Measurements from ENCODE around the gene FER1L5. TPM values are rescaled to one million over a fixed set of nuclear protein-coding genes. Genes with fewer than 3 reads are reported as not detected.

Gene FER1L5
- total RNA-seq, 1 experiment from 2014 or later, result 1.2 TPM

GRCh38 chr2:96692094-96692971 is 49.8 kb downstream of the FER1L5 start:
- no peak overlapping the region for H4K5ac ChIP-seq (ENCODE audit: insufficient read length, low read depth, low read length)
- peak overlapping the region in 2 of 3 experiments; percentile 4 to 79; a peak in 2 of 7 replicates for H3K27ac Mint-ChIP-seq
- H3K9me3 Mint-ChIP-seq, result no peaks in the 10 kb centered on the region; a peak in 1 of 5 replicates
- no peak overlapping the region for H3K9ac ChIP-seq (ENCODE audit: extremely low read depth, insufficient read length, low read length)
- H2BK12ac ChIP-seq (ENCODE audit: insufficient read length, low read depth, low read length), result no peak overlapping the region
- H3K14ac ChIP-seq (ENCODE audit: insufficient read depth, low read length), result no peak overlapping the region
- H3K27ac ChIP-seq (ENCODE audit: insufficient read length, low read depth, low read length), result no peak overlapping the region
- no peak overlapping the region for H3K56ac ChIP-seq (ENCODE audit: insufficient read length, low read depth, low read length)
- H3K27me3 ChIP-seq (ENCODE audit: insufficient read depth, low read length), result no peaks in the 10 kb centered on the region
- H3K27me3 Mint-ChIP-seq (ENCODE audit: low read depth), result no peaks in the 10 kb centered on the region; the same call in 1 of the 2 replicates
- no peak overlapping the region for H3K18ac ChIP-seq (ENCODE audit: insufficient read length, low read depth, low read length)
- H3K36me3 Mint-ChIP-seq (ENCODE audit: insufficient read depth in 1 of 3, low read depth in 3 of 3), result no peaks in the 10 kb centered on the region
- H3K79me1 ChIP-seq (ENCODE audit: insufficient read depth, low read depth, low read length, poor library complexity, severe bottlenecking), result no peaks in the 10 kb centered on the region
- no peak overlapping the region; a peak in 1 of 5 replicates for H3K4me3 Mint-ChIP-seq
- no peak overlapping the region for H3K4ac ChIP-seq (ENCODE audit: low read depth, low read length)
- H3K4me1 ChIP-seq (ENCODE audit: insufficient read depth, low read length), result no peaks in the 10 kb centered on the region
- no peak overlapping the region for H3K23ac ChIP-seq (ENCODE audit: insufficient read length, low read depth, low read length)
- no peak for TF ChIP-seq CTCF (conservative IDR thresholded peaks at IDR 0.05)
- no peak overlapping the region for H4K91ac ChIP-seq (ENCODE audit: insufficient read length, low read depth, low read length)
- no CpG with 5 or more reads among the region's 14 CpGs for WGBS (ENCODE audit: extremely low coverage, insufficient read length, low lambda C conversion rate)
- no peak overlapping the region for H2AFZ ChIP-seq (ENCODE audit: low read length)
- DNase-seq, result no peak
- H4K20me1 ChIP-seq (ENCODE audit: control insufficient read depth, insufficient read depth, insufficient read length), result no peaks in the 10 kb centered on the region
- H3K79me2 ChIP-seq (ENCODE audit: insufficient read depth, low read length), result no peaks in the 10 kb centered on the region
- H3K4me1 Mint-ChIP-seq, result peaks cover 0 to 6% of the 10 kb centered on the region in 2 experiments; a peak in 1 of 4 replicates
- H3T11ph ChIP-seq (ENCODE audit: low read length), result no peak overlapping the region
- H2BK15ac ChIP-seq (ENCODE audit: low read depth, low read length), result no peak overlapping the region
- H4K8ac ChIP-seq (replicated peaks; ENCODE audit: insufficient read length, low read depth, low read length), result no peak overlapping the region
- H2BK20ac ChIP-seq (ENCODE audit: low read depth, low read length, poor library complexity, severe bottlenecking), result no peak overlapping the region
- H2BK120ac ChIP-seq (ENCODE audit: low read depth, low read length, poor library complexity, severe bottlenecking), result no peak overlapping the region
- H2AK5ac ChIP-seq (ENCODE audit: insufficient read length, low read length), result no peak overlapping the region
- H2BK5ac ChIP-seq (ENCODE audit: insufficient read length, low read length), result no peak overlapping the region
- no peak overlapping the region for H3K4me2 ChIP-seq (ENCODE audit: insufficient read depth, insufficient read length, low read length)
- no peaks in the 10 kb centered on the region for H3K23me2 ChIP-seq (ENCODE audit: insufficient read length, low read depth, low read length, poor library complexity, severe bottlenecking)
- no peaks in the 10 kb centered on the region for H3K9me3 ChIP-seq (ENCODE audit: control insufficient read depth, low read depth, low read length)
